Naive thymus-derived CD8-positive, alpha-beta T cell (primary cell): ENCODE results near the gene IGFBP6. TPM values are rescaled to one million over a fixed set of nuclear protein-coding genes. Genes with fewer than 3 reads are reported as not detected.

Source experiments
- ATAC-seq, 2 donors: fragments of 150-1000 bp; cut with Tn5 transposase in 1 of 2; sonication (Bioruptor Pico), chemical (Tn5 transposase) in 1 of 2; 1 replicate in 1 of 2; 2 replicates in 1 of 2; pipeline ENCODE4 v1.10.0; 2021; ENCODE audit warnings: mild to moderate bottlenecking in 2 of 2, moderate library complexity in 2 of 2
- POLR2A ChIA-PET: fragments of 350-600 bp; sonication (Branson Sonifier 250); formaldehyde crosslinking; loops from one replicate; lab custom pipeline; 2021; ENCODE audit warnings: antibody characterized with exemption; lab: Charles Lee
- DNase-seq, 10 donors: peaks; one replicate each; pipeline versions ENCODE4 v3.0.0 to v3.0.0-alpha.2; 2020 to 2022
- H3K27ac Mint-ChIP-seq, 10 donors: one replicate each; pipeline ENCODE4 v1.8.0; 2020 to 2022; ENCODE audit warnings: mild to moderate bottlenecking in 10 of 10, mixed read lengths in 10 of 10, moderate library complexity in 4 of 10, inconsistent platforms in 1 of 10
- H3K27me3 Mint-ChIP-seq, 5 donors: one replicate each; pipeline ENCODE4 v1.8.0; 2021 to 2022; ENCODE audit warnings: mixed read lengths in 5 of 5
- H3K36me3 Mint-ChIP-seq, 3 donors: one replicate each; pipeline ENCODE4 v1.8.0; 2020 to 2022; ENCODE audit warnings: mixed read lengths in 3 of 3, mild to moderate bottlenecking in 2 of 3, inconsistent platforms in 1 of 3
- H3K4me1 Mint-ChIP-seq, 4 donors: one replicate each; pipeline ENCODE4 v1.8.0; 2021 to 2022; ENCODE audit warnings: mixed read lengths in 4 of 4
- H3K4me3 Mint-ChIP-seq, 10 donors: one replicate each; pipeline ENCODE4 v1.8.0; 2020 to 2022; ENCODE audit warnings: mild to moderate bottlenecking in 10 of 10, mixed read lengths in 10 of 10, moderate library complexity in 6 of 10, inconsistent platforms in 1 of 10
- H3K9me3 Mint-ChIP-seq, 9 donors: one replicate each; pipeline ENCODE4 v1.8.0; 2020 to 2022; ENCODE audit warnings: mixed read lengths in 9 of 9, mild to moderate bottlenecking in 3 of 9, inconsistent platforms in 1 of 9, moderate library complexity in 1 of 9
- polyA plus RNA-seq, 3 donors: library from polyadenylated mRNA; unstranded; fragments of 300-500 nt; fragmentation: Illumina TruSeq; gene quantifications; one replicate each; pipeline ENCODE4 v1.2.3, GENCODE V29; 2021
- total RNA-seq, 8 experiments: library from RNA in 2 of 8; stranded (reverse) in 2 of 8; gene quantifications; one replicate each; pipeline ENCODE4 v1.2.3 and lab custom pipeline; 2021 to 2026

IGFBP6 gene
- total and polyA plus RNA-seq, 5 experiments from 2014 or later = 0.65 to 16.9 (median 12.2) TPM; not detected in 1

GRCh38 chr12:53067074-53067992 is 30.1 kb upstream of the IGFBP6 start:
- ATAC-seq = no peak
- POLR2A ChIA-PET = interaction anchor here (2.7 to 6.4 kb wide), 2 partner anchors 12 to 31 kb away, joined by 14 to 34 read pairs; partner anchors contain the start of genes IGFBP6 and SPRYD3
- no peaks in the 10 kb centered on the region for H3K9me3 Mint-ChIP-seq
- peak overlapping the region in 5 of 10 donors; percentile 0 to 81 (median 53) for H3K27ac Mint-ChIP-seq
- DNase-seq = peak in 1 of 10 donors; percentile 28
- no peak overlapping the region for H3K4me3 Mint-ChIP-seq
- H3K36me3 Mint-ChIP-seq = peaks cover 0 to 74% (median 7%) of the 10 kb centered on the region in 3 donors
- H3K4me1 Mint-ChIP-seq = peaks cover 14 to 35% (median 22%) of the 10 kb centered on the region in 4 donors
- H3K27me3 Mint-ChIP-seq = no peaks in the 10 kb centered on the region

DNA sequence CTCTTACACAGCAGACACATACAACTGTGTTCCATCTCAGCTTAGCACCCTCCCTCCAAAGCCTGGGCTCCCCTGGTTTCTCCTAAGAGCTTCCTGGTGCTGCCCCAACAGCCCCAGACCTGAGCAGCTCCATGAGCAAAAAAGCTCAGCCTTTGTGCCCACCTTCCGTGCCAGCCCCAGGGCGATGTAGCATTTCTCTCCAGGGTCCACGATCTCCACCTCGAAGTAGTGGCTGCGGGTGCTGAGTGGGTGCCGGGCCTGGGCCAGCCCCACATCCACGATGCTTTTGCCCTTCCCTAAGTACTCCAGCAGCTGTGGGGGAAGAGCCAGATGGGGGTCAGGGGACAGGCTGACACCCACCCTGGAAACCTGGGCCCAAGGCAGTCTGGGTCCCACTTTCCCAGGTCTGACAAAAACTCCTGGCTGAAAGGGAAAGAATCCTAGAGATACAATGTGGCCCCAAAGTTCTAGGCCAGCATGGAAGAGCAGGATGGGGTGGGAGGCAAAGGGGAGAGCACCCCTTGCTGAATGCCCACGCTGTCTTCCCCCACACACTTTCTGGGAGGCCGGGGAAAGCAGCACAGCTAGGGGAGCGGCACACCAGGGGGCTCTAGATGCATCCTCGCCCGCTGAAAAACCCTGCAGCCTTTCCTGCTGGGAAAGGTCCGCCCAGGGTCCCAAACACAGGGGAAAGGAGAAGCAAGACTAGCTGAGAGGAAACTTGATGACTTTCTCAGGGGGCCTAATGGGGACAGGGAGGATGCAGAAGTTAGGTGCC is 29.3 kb upstream of the IGFBP6 start:
- DNase-seq (peak in 1 of 10 donors; percentile 28), ATAC-seq (no peak)
- POLR2A ChIA-PET = interaction anchor here (1.3 to 6.4 kb wide), 3 partner anchors 11 to 30 kb away, joined by 5 to 34 read pairs (median 14); partner anchors contain the start of genes IGFBP6 and SPRYD3
- Mint-ChIP-seq H3K36me3 (peaks cover 0 to 82% (median 7%) of the 10 kb centered on the region in 3 donors), H3K4me1 (peaks cover 16 to 37% (median 27%) of the 10 kb centered on the region in 4 donors), H3K9me3 (no peaks in the 10 kb centered on the region), H3K4me3 (no peak overlapping the region), H3K27ac (peak overlapping the region in 8 of 10 donors; percentile 33 to 67 (median 46)), H3K27me3 (no peaks in the 10 kb centered on the region)

DNA sequence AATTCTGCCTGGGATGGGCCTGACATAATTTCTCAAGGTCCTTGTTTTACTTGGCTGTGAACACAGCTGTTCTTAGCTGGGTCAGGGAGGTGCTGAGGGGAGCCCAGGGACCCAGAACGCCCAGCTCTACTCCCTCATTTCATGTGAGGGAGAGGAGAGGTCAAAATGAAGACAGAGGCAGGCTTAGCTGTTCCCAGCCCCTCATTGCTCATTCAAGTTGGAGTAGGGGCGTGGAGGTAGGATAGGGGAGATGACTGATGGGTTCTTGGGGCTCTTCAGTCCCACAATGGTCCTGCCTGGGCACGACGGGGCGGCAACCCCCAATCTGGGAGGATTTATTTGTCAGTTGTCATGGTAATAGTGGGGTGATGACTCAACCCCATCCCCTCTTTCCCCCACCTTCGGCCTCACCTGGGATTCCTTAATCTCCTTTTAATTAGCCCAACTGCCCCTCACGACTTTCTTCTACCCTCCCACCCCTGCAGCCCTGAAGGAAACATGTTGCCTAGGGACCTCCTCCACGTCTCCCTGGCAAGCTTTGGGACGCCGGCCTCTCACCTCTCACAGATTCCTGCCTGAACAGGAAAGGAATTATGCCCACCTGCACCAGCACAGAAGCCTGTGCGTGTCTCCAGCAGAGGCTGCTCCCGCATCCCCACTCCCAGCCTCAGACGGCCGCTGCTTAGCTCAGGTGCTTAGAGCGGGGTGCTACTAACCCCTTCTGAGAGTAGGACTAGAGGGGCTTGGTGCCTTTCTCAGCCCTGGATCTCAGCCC is 28.5 kb upstream of the IGFBP6 start:
- Mint-ChIP-seq H3K27ac (peak overlapping the region in 4 of 10 donors; percentile 7 to 76 (median 34)), H3K36me3 (peaks cover 0 to 84% (median 9%) of the 10 kb centered on the region in 3 donors), H3K27me3 (no peaks in the 10 kb centered on the region), H3K4me3 (no peak overlapping the region), H3K4me1 (peaks cover 16 to 41% (median 30%) of the 10 kb centered on the region in 4 donors), H3K9me3 (no peaks in the 10 kb centered on the region)
- ATAC-seq (no peak), DNase-seq (no peak)
- POLR2A ChIA-PET = interaction anchor here (1.3 to 6.4 kb wide), 2 partner anchors 10 to 29 kb away, joined by 5 to 34 read pairs; partner anchors contain the start of genes IGFBP6 and SPRYD3

- Mint-ChIP-seq H3K27ac (peak overlapping the region in 6 of 10 donors; percentile 13 to 76 (median 47)), H3K4me3 (no peak overlapping the region)
- POLR2A ChIA-PET = interaction anchor here (1.0 to 6.4 kb wide), 2 partner anchors 14 to 29 kb away, joined by 3 to 34 read pairs; partner anchors contain the start of gene IGFBP6
These were observed 27.7 kb upstream of the IGFBP6 start for GRCh38 chr12:53069621-53070410.

DNA sequence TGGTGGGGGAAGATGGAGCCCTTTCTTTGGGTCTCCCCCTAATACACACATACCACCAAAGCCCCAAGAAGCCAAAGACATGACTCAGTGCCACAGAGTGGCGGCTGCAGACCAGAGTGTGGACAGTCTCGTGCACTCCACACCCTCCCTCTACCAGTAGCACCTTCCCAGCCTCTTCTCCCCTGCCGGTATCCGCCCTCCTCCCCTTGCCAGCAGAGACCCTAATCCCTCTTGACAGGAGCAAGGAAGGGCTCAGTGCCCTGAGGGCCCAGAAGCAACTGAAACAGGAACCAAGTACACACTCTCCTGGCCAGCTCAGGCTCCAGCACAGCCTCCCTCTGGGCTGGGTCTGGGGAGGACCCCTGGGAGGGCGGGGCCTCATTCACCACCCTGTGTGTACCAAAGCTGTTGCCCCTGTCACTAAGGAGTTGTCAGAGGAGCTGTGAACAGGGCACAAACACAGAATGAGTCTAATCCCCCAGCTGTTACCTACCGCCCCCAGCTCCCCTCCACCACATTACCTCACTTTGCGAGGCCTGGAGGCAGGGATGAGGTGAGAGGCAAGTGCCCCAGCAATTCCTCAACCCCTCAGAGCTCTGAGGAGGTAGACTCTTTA is 26.5 kb upstream of the IGFBP6 start:
- H3K27me3 Mint-ChIP-seq = no peaks in the 10 kb centered on the region
- peaks cover 0 to 90% (median 11%) of the 10 kb centered on the region in 3 donors for H3K36me3 Mint-ChIP-seq
- POLR2A ChIA-PET = interaction anchor here (0.6 to 1.3 kb wide), 5 partner anchors 10 to 250 kb away, joined by 3 to 8 read pairs (median 4); partner anchors contain the start of gene AAAS
- H3K4me1 Mint-ChIP-seq = peaks cover 23 to 51% (median 42%) of the 10 kb centered on the region in 4 donors
- DNase-seq = no peak
- H3K27ac Mint-ChIP-seq = peak overlapping the region in 7 of 10 donors; percentile 25 to 73 (median 40)
- no peak for ATAC-seq
- no peak overlapping the region for H3K4me3 Mint-ChIP-seq
- H3K9me3 Mint-ChIP-seq = no peaks in the 10 kb centered on the region

More at GRCh38 chr12:53069621-53070410, 27.7 kb upstream of the IGFBP6 start:
- Mint-ChIP-seq H3K36me3 (peaks cover 0 to 86% (median 13%) of the 10 kb centered on the region in 3 donors), H3K27me3 (no peaks in the 10 kb centered on the region), H3K4me1 (peaks cover 21 to 48% (median 38%) of the 10 kb centered on the region in 4 donors), H3K9me3 (no peaks in the 10 kb centered on the region)
- no peak for ATAC-seq
- DNase-seq = no peak

DNA sequence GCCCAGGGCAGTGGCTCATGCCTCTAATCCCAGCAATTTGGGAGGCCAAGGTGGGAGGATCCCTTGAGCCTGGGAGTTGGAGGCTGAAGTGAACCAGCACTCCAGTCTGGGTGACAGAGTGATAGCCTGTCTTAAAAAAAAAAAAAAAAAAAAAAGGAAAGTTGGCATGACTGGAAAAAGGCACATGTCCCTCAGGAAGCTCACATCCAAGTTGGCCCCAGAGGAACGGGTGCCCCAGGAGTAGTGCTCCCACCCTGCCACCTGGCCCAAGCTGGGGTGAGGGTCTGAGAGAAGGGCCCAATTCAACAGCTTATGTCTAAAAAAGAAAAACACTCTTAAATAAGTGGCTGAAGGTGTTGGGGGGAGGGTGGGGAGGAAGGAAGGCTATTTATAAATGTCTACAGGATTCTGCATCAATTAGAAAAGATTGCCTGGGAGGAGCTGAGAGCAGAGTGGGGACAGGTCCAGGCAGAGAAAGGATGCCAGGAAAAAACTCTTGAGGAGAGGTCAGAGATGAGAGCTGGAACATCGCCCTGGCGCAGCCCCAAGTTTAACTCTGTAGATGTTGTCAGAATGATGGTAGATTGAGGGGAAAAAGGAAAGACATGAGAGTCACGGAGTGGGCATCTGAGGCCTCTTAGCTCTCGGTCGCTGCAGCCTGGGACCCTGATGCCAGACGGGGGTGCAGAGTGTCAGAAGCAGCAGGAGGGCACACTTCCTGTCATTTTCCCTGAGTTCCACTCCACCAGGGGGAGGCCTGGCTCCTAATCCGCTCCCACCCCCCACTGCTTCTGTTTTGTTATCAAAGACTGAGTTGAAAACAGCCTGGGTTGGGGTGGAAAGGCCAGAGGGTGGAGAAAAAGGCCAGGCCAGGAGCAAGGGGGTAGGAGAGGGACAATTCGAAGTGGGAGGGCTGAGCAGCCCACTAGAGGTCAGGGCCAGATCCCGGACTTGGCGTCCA is 25.6 kb upstream of the IGFBP6 start:
- no peak for DNase-seq
- Mint-ChIP-seq H3K9me3 (no peaks in the 10 kb centered on the region), H3K4me3 (no peak overlapping the region), H3K27me3 (no peaks in the 10 kb centered on the region), H3K36me3 (peaks cover 0 to 90% (median 11%) of the 10 kb centered on the region in 3 donors), H3K4me1 (peaks cover 21 to 52% (median 42%) of the 10 kb centered on the region in 4 donors), H3K27ac (peak overlapping the region in 5 of 10 donors; percentile 28 to 86 (median 62))
- ATAC-seq = no peak
- POLR2A ChIA-PET = interaction anchor here (0.6 to 1.3 kb wide), 5 partner anchors 9 to 250 kb away, joined by 3 to 8 read pairs (median 4); partner anchors contain the start of gene AAAS

DNA sequence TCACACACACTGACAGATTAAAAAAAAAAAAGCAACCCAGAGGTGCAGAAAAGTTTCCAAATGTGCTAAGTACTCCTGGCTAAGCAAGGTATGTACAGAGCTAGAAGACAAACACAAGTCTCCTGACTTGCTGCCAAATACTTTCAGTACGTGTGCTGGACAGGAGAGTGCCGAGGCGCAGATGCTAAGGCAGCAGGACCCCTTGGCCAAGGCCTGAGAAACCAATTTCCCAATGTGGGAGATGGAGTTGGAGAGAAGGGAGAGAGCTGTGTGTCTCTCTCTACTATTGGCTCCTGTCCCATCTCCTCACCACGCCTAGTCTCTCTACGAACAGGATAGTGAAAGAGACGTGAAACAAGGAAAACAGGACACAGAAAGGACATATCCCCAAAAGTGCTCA is 23.6 kb upstream of the IGFBP6 start:
- POLR2A ChIA-PET = no interaction called here

GRCh38 chr12:53074283-53074998 is 23.0 kb upstream of the IGFBP6 start:
- Mint-ChIP-seq H3K36me3 (peaks cover 0 to 78% (median 11%) of the 10 kb centered on the region in 3 donors), H3K4me1 (peaks cover 26 to 67% (median 59%) of the 10 kb centered on the region in 4 donors), H3K9me3 (no peaks in the 10 kb centered on the region), H3K27ac (peak overlapping the region in 4 of 10 donors; percentile 6 to 55 (median 17)), H3K27me3 (no peaks in the 10 kb centered on the region), H3K4me3 (peak overlapping the region in 1 of 10 donors; percentile 30)
- ATAC-seq (no peak), DNase-seq (no peak)
- POLR2A ChIA-PET = no interaction called here

More for the DNA sequence above, 23.6 kb upstream of the IGFBP6 start:
- H3K4me3 Mint-ChIP-seq = peak overlapping the region in 1 of 10 donors; percentile 14
- peaks cover 23 to 64% (median 57%) of the 10 kb centered on the region in 4 donors for H3K4me1 Mint-ChIP-seq
- H3K36me3 Mint-ChIP-seq = peaks cover 0 to 80% (median 11%) of the 10 kb centered on the region in 3 donors
- peak overlapping the region in 3 of 10 donors; percentile 6 to 56 (median 43) for H3K27ac Mint-ChIP-seq
- ATAC-seq (no peak), DNase-seq (no peak)
- no peaks in the 10 kb centered on the region for H3K9me3 Mint-ChIP-seq
- H3K27me3 Mint-ChIP-seq = no peaks in the 10 kb centered on the region

DNA sequence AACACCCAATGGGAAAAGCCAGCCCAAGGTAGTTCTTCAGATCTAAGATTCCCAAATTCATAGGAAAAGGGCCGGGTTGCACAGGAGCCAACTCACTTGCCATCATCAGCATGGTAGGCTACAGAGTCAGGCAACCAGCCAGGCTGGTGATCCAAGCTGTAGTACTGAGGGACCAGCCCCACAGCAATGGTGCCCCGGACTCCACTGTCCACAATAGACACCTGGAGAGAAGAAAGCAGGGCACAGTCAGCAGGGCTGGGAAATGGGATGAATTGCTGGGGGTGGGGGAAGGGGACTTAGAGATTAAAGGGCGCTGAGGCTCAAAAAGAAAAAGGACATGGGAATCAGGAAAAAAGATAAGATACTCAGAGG is 22.5 kb upstream of the IGFBP6 start:
- Mint-ChIP-seq H3K4me1 (peaks cover 26 to 72% (median 64%) of the 10 kb centered on the region in 4 donors), H3K27ac (peak overlapping the region in 2 of 10 donors; percentile 3 to 80), H3K4me3 (peak overlapping the region in 1 of 10 donors; percentile 30), H3K36me3 (peaks cover 0 to 75% (median 11%) of the 10 kb centered on the region in 3 donors), H3K27me3 (no peaks in the 10 kb centered on the region), H3K9me3 (no peaks in the 10 kb centered on the region)
- DNase-seq (no peak), ATAC-seq (no peak)
- POLR2A ChIA-PET = interaction anchor here (1.2 kb wide), 1 partner anchor 106 kb away, joined by 3 read pairs; the partner anchor contains the start of genes CSAD and ZNF740
